Measurements from ENCODE around the gene NLRP4.

NLRP4 gene, protein sequence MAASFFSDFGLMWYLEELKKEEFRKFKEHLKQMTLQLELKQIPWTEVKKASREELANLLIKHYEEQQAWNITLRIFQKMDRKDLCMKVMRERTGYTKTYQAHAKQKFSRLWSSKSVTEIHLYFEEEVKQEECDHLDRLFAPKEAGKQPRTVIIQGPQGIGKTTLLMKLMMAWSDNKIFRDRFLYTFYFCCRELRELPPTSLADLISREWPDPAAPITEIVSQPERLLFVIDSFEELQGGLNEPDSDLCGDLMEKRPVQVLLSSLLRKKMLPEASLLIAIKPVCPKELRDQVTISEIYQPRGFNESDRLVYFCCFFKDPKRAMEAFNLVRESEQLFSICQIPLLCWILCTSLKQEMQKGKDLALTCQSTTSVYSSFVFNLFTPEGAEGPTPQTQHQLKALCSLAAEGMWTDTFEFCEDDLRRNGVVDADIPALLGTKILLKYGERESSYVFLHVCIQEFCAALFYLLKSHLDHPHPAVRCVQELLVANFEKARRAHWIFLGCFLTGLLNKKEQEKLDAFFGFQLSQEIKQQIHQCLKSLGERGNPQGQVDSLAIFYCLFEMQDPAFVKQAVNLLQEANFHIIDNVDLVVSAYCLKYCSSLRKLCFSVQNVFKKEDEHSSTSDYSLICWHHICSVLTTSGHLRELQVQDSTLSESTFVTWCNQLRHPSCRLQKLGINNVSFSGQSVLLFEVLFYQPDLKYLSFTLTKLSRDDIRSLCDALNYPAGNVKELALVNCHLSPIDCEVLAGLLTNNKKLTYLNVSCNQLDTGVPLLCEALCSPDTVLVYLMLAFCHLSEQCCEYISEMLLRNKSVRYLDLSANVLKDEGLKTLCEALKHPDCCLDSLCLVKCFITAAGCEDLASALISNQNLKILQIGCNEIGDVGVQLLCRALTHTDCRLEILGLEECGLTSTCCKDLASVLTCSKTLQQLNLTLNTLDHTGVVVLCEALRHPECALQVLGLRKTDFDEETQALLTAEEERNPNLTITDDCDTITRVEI

GRCh38 chr19:55836340-55836739, at the start of gene NLRP4:
Gene NLRP4 (plus strand): TSS chr19:55836540. CDS start chr19:55852081, 15,541 bp downstream.
- DNase-seq: no peak

GRCh38 chr19:55795021-55795420, 41.3 kb upstream of the NLRP4 start:
- no peak for DNase-seq

- no peak for DNase-seq
Measured at GRCh38 chr19:55801416-55801815, 34.9 kb upstream of the NLRP4 start.

- DNase-seq: no peak
Measured at GRCh38 chr19:55802281-55802680, 34.1 kb upstream of the NLRP4 start.

DNA sequence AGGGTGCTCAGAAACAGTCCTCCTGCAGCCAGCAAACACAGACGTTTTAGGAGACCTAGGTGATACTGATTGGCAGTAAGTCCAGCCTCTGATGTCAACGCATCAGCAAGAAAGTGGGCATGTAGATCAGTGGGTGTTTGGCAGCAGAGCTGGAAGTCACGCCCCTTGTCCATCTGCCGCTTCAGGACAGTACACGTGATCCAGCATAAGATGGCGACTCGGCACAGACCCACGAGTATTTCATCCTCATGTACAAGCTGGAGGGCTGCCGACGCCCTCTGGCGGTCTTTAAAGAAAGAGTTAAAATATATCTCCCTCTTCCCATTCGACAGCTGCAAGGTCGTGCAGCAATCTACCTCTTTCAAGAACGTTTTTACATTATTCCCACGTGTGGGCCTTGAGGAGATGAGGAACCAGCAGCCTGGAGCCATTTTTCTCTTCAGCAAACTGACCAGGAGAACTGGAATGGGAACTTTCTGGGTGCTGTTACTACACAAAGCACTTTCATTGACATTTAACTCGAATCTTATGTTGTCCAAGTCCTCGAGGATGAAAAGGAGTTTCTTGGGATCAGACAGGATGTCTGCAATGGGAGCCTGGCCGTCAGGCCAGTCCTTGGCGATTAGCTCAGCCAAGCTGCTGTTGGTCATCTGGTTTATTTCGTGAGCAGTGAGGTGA, 26.8 kb upstream of the NLRP4 start:
- DNase-seq: peak; percentile 67 to 72 (median 70)

DNA sequence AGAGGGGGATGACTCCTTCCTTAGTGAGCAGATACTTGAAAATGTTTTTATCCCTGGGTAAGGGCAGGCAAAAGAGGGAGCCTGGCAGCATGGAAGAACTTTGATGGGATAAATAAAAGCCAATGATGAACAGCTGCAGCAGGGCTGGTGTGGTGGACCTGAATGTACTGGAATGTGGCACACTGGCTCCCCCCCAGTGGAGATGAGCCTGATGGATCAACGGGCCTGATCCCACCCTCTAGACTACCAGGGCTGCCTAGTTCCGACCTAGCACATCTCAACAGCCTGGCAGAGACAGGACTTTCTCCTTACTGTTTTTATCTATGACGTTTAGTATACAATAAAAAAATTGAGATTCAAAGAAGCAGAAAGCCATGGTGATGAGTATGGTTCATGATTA, 25.0 kb upstream of the NLRP4 start:
- no peak for DNase-seq

DNA sequence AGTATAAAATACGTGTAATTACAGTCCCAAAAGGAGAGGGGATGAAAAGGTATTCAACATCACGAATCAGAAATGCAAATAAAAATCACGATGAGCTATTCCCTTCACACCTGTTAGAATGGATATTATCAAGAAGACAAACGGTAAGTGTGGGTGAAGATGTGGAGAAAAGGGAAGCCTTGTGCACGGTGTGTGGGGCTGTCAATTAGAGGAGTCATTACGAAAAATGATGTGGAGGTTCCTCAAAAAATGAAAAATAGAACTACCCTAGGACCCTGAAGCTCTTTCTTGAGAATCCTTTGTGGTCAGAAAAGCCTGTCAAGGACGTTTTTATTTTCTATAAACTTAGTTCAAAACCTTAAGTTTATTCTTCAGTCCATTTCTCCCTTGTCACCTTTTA, 23.9 kb upstream of the NLRP4 start:
- DNase-seq: no peak

- no peak for DNase-seq
Measured at GRCh38 chr19:55813906-55814305, 22.4 kb upstream of the NLRP4 start.

DNA sequence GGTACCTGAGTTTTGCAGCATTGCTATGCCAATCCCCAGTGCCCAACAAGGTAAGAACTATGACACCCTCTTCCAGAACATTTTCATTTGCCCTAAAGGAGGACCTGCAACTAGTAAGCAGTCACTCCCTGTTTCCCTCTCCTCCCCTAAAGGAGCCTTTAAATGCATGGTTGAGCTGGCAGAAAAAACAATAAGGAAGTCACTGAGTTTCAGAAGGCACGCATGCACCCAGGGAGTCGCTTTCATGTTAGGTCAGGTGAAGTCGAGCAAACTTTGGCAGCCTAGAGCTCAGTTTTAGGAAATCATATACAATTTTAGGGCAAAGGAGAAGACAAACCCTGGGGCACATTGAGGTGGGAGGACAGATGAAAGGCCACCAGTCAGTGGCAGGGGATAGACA, 16.3 kb upstream of the NLRP4 start:
- DNase-seq: no peak

DNA sequence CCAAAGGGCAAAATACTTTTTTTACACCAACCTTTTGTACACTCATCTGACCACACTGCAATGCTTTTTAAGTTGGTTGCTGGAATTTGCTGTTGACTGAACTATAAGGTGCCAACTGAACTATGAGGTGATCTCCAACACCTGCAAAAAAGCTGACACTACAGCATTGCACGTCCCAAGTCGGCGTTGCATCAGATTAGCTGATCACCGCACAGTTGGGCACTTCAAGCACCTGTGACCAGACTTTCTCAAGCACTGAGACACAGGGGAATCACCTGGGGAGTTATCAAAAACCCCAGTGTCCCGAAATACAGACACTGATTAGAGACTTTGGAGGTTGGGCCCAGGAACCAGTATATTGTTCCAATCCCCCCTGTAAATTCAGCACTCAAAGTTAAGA, 5.7 kb upstream of the NLRP4 start:
- no peak for DNase-seq

- no peak for DNase-seq
Measured at GRCh38 chr19:55831846-55832245, 4.5 kb upstream of the NLRP4 start, which contains the start of gene NLRP11. Gene NLRP11 (minus strand): TSS chr19:55831999. CDS start chr19:55818174, 13,825 bp downstream.

DNA sequence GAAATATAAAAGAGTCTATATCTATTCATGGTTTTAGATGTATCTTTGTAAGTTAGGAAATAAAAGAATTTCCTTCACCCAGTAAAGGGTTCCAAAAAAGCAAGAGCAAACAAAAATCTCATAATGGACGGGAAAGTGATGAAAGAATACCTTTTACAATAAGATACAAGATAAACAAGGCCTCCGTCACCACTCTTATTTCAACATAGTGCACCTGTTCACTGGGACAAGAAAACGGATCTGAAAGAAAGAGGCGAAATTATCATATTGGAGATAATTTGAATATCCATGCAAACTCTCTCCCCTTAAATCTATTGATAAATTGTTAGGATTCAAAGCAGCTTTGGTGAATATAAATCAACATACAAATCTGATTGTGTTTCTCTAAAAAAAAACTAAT, 3.7 kb upstream of the NLRP4 start:
- DNase-seq: no peak

- DNase-seq: no peak
Measured at GRCh38 chr19:55838251-55838650, 1.9 kb downstream of the NLRP4 start.

DNA sequence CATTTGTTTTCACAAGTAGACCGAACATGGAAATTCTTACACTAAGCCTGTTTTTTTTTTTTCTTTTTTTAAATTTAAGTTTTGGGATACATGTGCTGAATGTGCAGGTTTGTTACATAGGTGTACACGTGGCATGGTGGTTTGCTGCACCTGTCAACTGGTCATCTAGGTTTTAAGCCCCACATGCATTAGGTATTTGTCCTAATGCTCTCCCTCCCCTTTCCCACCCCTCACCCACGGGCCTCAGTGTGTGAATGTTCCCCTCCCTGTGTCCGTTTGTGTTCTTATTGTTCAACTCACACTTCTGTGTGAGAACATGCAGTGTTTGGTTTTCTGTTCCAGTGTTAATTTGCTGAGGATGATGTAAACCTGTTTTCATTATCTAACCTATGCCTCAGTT, 2.6 kb downstream of the NLRP4 start:
- no peak for DNase-seq

DNA sequence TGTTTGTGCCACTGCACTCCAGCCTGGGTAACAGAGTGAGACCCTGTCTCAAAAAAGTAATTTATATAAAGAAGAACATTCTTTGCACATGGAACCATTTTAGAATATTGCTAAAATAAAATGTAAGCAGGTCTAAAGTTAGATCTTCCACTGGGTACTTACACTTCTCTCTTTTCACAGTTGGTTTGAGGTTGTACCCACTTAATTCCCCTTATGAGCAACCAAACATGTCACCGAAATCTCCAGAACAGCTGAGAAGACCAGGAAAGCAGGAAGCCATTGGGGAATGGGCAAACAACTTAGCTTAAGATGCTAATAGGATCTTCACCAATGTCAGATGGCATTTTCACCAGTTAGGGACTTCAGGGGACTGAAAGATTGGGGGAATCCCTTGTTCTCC, 18.8 kb downstream of the NLRP4 start:
- no peak for DNase-seq

DNA sequence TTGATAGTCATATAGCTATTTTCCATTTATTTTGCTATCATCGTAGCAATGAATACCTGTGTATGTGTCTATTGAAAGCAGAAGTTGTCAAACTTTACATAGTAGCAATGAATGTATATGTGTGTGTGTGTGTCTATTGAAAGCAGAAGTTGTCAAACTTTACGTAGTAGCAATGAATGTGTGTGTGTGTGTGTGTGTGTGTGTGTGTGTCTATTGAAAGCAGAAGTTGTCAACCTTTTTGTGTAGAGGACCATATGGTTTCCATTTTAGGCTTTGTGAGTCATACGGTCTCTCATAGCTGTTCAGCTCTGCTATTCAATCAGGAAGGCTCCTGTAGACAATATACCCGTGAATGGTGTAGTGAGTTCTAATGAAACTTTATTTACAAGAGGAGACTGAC, 20.8 kb downstream of the NLRP4 start:
- DNase-seq: peak in 1 of 3 donors; percentile 3

GRCh38 chr19:55857974-55858373, 21.6 kb downstream of the NLRP4 start:
- no peak for DNase-seq

GRCh38 chr19:55858401-55858800, 22.1 kb downstream of the NLRP4 start:
- DNase-seq: no peak

DNA sequence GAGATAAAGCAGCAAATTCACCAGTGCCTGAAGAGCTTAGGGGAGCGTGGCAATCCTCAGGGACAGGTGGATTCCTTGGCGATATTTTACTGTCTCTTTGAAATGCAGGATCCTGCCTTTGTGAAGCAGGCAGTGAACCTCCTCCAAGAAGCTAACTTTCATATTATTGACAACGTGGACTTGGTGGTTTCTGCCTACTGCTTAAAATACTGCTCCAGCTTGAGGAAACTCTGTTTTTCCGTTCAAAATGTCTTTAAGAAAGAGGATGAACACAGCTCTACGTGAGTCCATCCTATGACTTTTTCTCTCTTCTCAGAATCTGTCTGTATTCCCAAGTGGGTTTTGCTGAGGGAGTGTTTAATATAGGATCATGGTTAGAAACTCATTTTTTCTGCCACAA, 22.6 kb downstream of the NLRP4 start:
- DNase-seq: no peak

DNA sequence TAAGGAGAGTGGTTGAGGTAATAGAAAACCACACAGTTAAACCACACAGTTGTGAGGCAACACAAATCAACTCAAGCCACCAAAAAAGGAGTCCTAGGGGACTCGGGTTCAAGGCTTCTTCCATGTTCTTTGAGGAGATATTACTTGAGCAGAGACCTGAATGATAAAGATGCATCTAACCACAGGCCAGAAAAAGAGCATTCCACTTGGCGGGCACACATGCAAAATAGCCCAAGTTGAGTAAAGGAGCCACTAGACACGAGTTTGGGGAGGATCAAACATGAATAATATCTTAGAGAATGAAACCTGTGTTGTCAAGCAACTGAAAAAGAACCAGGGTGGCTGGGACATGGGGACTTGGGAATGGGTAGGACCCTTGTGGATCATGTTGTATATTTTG, 30.2 kb downstream of the NLRP4 start:
- no peak for DNase-seq

DNA sequence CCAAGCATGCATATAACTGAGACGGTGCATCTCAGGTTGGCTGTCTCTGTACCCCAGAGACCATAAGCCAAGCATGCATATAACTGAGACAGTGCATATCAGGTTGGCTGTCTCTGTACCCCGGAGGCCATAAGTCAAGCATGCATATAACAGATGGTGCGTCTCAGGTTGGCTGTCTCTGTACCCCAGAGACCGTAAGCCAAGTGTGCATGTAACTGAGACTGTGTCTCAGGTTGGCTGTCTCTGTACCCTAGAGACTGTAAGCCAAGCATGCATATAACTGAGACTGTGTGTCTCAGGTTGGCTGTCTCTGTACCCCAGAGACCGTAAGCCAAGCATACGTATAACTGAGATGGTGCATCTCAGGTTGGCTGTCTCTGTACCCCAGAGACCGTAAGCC, 30.8 kb downstream of the NLRP4 start:
- no peak for DNase-seq

DNA sequence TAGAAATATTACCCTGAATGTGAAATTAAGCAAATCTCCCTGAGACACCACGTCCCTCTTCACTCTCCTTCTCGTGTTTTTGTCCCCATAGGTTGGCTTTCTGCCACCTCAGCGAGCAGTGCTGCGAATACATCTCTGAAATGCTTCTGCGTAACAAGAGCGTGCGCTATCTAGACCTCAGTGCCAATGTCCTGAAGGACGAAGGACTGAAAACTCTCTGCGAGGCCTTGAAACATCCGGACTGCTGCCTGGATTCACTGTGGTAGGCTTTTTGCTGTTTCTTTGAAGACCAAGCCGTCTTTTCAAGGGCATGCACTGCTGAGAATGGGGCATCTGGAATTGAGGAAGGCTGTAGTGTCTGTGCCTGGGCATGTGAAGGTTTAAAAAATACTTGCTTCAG, 34.4 kb downstream of the NLRP4 start:
- DNase-seq: no peak

DNA sequence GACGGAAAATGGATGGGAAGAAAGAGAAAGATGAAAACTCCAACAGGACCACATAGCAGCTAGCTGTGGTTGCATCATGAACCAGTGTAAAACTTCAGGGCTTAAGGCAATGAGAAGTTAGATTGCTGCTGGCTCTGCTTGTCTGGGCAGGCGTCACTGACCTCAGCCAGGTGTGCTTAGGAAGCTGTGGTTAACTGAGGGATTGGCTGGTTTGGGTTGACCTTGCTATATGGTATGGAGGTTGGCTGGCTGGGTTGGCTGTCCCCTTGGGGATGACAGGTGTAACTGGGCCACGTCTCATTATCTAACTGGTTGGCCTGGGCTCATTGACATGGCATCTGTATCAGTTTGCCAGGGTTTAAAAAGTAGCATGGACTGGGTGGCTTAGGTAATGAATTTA, 40.9 kb downstream of the NLRP4 start:
- DNase-seq: no peak

All from suppressor macrophage treated with lipopolysaccharide for 1 hour (primary cell).